ENCODE data around the gene CYP2A7.
"Not testable (repeated sequence)": the region's sequence is repeated elsewhere in the genome, so short reads cannot be mapped to it uniquely, and the experiment has no call there.

CYP2A7 gene, protein sequence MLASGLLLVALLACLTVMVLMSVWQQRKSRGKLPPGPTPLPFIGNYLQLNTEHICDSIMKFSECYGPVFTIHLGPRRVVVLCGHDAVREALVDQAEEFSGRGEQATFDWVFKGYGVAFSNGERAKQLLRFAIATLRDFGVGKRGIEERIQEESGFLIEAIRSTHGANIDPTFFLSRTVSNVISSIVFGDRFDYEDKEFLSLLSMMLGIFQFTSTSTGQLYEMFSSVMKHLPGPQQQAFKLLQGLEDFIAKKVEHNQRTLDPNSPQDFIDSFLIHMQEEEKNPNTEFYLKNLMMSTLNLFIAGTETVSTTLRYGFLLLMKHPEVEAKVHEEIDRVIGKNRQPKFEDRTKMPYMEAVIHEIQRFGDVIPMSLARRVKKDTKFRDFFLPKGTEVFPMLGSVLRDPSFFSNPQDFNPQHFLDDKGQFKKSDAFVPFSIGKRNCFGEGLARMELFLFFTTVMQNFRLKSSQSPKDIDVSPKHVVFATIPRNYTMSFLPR

DNA sequence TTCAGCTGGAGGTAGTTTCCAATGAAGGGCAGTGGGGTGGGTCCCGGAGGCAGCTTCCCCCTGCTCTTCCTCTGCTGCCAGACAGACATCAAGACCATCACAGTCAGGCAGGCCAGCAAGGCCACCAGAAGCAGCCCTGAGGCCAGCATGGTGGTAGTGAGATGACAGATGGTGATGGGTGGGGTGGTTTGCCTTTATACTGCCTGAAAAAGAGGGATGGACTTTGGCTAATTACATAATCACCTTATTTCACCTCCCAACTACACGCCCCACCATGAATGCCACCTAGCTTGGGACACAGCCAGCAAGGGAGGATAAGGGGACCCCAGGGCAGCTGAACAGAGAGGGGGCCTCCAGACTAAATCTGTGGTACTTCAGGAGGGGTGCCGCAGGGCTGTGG lies at the start of gene CYP2A7:
Gene CYP2A7 (minus strand): TSS at position 170 of the 400 bp plus-strand sequence. CDS start 21 bp downstream, at position 149.
- not testable (repeated sequence) for DNase-seq

DNA sequence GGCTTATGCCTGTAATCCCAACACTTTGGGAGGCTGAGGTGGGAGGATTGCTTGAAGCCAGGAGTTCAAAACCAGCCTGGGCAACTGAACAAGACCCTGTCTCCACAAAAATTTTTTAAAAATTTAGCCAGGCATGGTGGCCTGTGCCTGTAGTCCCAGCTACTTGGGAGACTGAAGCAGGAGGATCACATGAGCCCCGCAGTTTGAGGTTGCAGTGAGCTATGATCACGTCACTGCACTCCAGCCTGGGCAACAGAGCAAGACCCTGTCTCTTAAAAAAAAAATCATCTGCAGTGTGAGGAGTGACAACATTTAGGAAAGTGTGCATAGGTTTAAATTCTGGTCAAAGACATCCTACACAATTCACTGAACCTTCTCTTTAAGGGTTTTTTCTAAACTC lies 48.8 kb upstream of the CYP2A7 start:
- not testable (repeated sequence) for DNase-seq

DNA sequence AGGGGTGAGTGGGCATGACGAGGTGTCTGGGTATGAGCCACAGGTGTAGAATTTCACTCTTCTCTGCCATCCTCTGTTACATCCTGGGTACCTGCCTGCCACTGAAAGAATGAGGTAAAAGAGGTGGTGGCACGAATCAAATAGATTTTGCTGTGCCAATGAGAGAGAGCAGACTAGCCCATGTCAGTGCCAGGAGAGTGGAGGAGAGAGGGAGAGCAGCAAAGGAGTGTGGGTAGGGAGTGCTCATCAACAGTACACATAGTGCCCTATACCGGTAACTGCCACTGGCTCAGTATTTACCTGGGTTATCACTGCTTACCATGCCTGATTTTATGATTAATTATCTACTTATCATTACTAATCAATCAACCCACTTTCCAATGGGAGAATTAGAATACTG lies 47.9 kb upstream of the CYP2A7 start:
- DNase-seq, result not testable (repeated sequence)

DNA sequence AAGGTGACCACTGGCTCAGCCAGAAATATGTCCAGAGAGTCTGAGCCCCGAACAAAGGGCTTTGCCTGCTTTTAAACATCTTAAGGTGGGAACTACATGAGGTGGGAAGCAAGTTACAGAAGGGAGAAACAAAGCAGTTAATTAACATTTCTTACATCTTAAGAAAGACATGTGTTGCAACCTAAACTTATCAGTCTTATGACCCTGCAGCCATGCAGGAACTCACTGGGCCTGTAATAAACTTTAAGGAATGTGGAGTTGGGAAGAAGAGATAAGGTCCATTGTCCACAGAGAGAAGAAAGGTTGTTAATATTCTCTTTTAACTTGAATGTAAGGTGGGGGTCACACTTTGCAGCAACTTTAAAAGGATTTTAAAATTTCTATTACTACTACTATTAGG lies 46.8 kb upstream of the CYP2A7 start:
- DNase-seq, result no peak

DNA sequence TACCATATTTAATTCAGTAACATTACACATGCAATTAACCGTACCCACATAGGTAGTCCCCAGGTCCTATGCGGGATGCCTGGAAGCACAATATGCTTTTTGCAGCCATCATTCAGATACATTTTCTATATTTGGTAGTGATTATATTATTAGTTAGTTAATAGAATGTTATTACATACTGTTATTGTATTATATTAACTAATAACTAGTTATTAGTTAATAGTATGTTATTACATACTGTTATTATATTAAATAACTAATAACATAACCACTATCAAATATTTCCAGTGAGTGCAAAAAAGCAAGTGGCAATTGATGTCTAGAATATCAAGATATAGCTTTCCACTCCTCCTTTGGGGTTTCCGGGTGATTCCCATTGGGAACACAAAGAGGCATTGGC lies 45.5 kb upstream of the CYP2A7 start:
- no peak for DNase-seq

DNA sequence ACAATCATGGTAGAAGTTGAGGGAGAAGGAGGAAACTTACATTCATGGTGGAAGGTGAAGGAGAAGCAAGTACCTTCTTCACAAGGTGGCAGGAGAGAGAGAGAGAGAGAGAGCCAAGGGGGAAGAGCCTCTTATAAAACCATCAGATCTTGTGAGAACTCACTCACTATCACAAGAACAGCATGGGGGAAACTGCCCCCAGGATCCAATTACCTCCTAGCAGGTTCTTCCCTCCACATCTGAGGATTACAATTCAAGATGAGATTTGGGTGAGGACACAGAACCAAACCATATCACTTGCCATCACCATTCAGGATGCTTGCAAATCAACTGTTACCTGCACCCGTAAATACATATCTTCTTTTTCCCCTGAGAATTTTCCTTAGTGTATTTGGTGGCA lies 44.2 kb upstream of the CYP2A7 start:
- not testable (repeated sequence) for DNase-seq

DNA sequence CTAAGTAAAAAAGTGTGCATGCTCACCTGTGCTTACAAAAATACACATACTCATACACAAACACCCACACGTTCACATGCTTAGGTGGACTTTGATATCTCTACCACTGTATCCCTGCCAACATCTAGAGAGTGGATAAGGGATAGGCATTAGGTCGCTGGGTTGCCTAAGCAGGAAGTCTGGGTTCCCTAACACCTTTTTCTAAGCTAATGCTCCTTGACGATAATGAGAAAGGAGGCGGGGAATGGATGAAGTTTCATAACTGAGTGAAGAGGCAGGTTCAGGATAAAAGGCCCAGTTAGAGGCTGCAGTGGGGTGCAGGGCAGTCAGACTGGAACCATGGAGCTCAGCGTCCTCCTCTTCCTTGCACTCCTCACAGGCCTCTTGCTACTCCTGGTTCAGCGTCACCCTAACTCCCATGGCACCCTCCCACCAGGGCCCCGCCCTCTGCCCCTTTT lies 41.9 kb upstream of the CYP2A7 start:
- no peak for DNase-seq

DNA sequence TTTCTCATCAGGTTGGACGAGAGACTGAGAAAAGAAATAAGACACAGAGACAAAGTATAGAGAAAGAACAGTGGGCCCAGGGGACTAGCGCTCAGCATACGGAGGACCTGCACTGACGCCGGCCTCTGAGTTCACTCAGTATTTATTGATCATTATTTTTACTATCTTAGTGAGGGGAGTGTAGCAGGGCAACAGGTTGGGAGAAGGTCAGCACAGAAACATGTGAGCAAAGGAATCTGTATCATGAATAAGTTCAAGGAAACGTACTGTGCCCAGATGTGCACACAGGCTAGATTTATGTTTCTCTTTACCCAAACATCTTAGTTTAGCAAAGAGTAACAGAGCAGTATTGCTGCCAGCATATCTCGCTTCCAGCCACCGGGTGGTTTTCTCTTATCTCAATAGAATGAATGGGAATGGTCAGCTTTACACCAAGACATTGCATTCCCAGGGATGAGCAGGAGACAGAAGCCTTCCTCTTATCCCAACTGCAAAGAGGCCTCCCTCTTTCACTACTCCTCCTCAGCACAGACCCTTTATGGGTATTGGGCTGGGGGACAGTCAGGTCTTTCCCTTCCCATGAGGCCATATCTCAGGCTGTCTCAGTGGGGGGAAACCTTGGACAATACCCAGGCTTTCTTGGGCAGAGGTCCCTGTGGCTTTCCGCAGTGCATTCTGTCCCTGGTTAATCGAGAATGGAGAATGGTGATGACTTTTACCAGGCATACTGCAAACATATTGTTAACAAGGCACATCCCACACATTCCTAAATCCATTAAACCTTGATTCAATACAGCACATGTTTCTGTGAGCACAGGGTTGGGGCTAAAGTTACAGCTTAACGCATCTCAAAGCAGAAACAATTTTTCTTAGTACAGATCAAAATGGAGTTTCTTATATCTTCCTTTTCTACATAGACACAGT lies 40.5 kb upstream of the CYP2A7 start:
- not testable (repeated sequence) for DNase-seq

DNA sequence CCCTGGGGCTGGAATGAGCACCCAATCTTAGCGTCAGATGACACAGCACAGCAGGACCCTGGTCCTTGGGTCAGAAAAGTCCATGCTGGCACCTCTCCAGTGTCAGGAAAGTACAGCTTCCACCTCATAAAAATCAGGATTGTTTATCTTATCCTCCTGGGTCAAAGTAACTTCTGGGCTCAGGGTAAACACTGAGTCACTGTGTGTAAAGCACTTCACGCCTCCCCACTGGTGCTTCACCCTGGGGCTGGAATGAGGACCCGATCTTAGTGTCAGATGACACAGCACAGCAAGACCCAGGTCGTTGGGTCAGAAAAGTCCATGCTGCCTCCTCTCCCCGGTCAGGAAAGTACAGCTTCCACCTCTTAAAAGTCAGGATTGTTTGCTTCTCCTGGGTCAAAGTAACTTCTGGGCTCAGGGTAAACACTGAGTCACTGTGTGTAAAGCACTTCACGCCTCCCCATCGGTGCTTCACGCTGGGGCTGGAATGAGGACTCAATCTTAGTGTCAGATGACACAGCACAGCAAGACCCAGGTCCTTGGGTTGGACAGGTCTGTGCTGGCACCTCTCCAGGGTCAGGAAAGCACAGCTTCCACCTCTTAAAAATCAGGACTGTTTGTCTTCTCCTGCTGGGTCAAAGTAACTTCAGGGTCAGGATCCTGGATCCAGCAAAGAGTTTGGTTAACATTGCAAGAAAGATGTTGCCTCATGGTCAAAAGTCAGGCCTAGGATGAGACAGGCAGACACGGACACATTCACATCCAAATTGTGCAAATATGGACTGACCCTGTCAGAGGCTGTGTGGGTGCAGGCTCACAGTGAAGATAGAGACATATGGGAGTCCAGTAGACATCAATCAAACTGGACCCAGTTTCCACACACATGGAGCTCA lies 39.2 kb upstream of the CYP2A7 start:
- no peak for DNase-seq

DNA sequence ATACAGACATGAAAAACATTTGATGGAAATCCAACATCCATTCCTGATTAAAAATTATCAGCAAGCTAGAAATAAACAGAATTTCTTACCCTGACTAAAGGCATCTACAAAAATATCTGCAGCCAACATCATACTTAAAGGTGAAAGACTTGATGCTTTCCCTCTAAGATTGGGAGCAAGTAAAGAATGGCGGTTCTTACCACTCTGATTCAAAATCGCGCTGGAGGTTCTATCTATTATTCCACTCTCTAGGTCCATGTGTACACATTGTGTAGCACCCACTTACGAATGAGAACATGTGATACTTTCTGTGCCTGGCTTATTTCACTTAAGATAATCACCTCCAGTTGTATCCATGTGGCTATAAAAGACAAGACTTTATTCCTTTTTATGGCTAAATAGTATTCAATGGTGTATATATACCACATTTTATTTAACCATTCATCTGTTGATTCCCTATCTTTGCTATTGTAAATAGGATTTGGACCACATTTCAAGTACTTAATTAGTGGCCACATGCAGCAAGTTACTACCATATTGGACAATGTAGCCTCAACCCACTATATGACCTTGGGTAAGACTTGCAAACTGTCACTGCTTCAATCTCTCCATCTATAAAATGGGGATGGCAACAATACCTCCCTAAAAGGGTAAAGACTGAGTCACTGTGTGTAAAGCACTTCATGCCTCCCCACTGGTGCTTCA lies 38.4 kb upstream of the CYP2A7 start:
- DNase-seq, result no peak

DNA sequence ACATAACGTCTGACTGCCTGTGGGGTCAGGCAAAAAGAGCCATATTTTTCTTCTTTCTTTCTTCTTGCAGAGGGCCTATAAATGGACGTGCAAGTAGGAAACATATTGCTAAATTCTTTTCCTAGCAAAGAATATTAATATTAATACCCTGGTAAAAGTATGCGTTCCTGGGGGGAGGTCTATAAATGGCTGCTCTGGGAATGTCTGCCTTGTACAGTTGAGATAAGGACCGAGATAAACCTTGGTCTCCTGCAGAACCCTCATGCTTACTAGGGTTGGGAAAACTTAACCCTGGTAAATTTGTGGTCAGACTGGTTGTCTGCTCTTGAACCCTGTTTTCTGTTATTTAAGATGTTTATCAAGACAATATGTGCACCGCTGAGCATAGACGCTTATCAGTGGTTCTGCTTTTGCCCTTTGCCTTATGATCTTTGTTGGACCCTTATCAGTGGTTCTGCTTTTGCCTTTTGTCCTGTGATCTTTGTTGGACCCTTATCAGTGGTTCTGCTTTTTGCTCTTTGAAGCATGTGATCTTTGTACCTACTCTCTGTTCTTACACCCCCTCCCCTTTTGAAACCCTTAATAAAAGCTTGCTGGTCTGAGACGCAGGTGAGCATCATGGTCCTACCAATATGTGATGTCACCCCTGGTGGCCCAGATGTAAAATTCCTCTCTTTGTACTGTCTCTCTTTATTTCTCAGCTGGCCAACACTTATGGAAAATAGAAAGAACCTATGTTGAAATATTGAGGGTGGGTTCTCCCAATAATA lies 37.7 kb upstream of the CYP2A7 start:
- DNase-seq, result not testable (repeated sequence)

DNA sequence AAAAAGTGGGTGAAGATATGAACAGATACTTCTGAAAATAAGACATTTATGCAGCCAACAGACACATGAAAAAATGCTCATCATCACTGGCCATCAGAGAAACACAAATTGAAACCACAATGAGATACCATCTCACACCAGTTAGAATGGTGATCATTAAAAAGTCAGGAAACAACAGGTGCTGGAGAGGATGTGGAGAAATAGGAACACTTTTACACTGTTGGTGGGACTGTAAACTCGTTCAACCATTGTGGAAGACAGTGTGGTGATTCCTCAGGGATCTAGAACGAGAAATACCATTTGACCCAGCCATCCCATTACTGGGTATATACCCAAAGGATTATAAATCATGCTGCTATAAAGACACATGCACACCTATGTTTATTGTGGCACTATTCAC lies 36.3 kb upstream of the CYP2A7 start:
- not testable (repeated sequence) for DNase-seq

DNA sequence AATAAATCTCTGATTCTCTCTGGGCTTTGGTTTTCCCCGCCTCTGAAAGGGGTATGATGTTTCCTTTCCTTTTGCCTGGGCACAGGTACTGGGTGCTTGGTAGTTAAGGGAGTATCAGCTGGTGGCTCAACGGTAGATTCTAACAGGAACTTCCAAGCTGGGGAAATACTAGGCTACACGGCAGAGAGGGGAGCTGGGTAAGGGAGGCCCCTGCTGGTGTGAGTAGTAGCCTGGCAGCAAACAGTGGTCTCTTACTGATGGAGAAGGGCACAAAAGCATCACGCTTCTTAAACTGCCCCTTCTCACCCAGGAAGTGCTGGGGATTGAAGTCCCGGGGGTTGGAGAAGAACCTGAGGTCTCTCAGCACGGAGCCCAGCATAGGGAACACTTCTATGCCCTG lies 26.9 kb upstream of the CYP2A7 start:
- no peak for DNase-seq

DNA sequence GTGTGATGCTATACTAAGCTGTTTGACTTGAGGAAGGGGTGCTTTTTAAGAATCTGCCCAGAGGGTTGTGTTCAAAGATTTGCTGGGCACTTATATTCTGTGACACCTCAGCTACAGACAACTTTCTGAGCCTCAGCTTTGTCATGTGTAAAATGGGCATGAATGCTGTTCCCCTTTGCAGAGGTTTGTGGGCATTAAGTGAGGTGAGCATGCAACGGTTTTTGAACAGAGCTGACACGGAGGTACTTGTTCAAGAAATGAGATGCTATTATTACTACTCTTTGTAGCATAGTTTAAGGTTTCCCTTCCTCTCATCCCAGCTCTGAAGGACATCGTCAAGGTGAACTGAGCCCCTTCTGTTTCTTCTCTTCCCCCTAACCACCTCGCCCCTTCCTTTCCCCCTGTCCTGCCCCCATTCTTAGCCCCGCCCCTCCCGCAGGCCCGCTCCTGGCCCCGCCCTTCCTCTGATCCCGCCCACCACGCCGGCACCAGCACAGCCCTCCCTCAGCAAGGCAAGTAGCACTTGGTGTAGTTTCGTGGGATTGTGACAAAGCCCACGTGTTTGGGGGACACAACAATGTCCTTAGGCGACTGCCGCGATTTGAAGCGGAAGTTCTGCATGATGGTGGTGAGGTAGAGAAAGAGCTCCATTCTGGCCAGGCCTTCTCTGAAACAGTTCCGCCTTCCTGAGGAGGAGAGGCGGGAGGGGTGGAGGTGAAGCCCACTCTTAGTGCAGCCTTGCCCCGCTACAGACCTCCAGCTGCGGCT lies 26.1 kb upstream of the CYP2A7 start:
- DNase-seq, result peak; percentile 51

DNA sequence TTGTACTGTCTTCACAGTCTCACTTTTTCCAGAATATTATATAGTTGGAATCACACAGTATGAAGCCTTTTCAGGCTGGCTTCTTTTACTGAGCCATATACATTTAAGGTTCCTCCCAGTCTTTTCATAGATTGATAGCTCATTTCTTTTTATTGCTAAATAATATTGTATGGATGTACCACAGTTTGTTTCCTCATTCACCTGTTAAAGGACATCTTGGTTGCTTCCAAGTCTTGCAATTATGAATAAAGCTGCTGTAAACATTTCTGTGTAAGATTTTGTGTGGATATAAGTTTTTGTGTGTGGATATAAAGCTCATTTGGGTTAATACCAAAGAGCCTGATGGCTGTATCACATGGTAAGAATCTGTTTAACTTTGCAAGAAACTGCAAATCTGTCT lies 24.5 kb upstream of the CYP2A7 start:
- no peak for DNase-seq

DNA sequence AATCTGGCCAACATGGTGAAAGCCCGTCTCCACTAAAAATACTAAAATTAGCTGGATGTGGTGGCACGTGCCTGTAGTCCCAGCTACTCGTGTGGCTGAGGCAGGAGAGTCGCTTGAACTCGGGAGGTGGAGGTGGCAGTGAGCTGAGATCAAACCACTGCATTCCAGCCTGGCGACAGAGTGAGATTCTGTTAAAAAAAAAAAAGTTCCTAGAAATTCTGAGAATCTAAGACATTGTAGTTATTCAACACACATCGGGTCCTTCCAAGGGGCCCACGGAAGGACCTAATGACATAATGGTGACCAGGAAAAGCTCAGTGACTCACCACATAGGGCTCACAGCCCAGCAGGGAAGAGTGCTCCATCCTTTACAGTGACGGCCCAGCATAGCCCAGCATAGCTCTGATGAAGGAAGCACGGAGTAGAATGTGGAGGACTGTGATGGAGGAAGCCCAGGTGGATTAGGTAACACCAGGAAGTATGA lies 22.7 kb upstream of the CYP2A7 start:
- not testable (repeated sequence) for DNase-seq

DNA sequence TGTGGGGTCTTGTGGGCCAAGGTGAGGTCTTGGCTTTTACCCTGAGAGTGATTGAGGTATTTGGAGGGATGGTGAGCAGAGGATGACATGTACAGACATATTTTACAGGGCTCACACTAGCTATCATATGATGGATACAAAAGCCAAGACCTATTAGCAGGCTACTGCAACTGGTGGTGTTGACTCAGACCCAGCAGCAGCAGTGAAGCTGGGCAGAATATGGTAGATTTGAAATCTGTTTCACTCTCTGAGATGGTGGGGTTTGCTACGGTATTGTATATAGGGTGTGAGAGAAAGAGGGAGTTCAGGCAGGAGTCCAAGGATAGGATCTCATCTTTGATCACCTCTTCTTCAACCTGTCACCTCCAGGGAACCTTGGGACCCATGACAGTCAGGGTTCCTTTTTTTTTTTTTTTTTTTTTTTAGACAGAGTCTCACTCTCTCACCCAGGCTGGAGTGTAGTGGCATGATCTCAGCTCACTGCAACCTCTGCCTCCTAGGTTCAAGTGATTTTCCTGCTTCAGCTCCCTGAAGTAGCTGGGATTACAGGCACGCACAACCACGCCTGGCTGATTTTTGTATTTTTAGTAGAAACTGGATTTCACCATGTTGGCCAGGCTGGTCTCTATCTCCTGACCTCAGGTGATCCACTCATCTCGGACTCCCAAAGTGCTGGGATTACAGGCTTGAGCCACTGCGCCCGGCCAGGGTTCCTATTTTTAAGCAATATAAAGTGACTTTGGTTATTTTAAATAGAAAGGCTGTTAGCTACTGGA lies 20.1 kb upstream of the CYP2A7 start:
- not testable (repeated sequence) for DNase-seq

DNA sequence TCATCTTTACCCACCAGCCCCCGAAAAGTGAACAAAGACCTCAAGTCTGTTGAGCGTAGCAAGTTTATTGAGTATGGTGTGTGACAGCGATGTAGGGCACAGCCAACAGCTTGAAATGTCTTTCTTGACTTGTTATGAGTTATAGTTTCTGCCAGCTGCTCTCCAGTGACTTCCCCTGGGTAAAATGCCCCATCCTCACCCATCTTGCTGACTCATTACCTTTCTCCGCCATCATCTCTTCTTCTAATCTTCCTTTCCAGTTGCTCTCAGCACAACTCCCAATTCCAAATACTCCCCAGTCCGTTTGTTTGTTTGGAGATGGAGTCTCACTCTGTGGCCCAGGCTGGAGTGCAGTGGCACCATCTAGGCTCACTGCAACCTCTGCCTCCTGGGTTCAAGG lies 18.5 kb upstream of the CYP2A7 start:
- DNase-seq, result not testable (repeated sequence)

DNA sequence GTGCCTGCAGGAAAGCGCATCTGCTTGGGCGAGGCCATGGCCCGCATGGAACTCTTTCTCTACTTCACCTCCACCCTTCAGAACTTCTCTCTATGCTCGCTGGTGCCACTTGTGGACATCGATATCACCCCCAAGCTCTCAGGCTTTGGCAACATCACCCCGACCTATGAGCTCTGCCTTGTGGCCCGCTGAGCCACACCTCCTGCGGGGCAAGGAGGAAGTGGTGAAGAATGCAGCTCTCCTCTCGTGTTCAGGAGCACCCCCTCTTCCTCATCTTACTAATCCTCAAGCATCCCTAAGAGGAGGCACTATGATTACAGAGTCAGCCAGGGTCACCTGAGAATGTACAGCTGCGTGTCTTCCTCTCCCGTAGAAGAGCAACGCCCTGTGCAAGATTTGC lies 17.9 kb upstream of the CYP2A7 start:
- DNase-seq, result peak; percentile 19
